GM21447 (cell line): ENCODE data around the gene IBSP.
A peak's percentile ranks its signal among the peaks of the same experiment; 100 is the strongest.

Experiments
- ATAC-seq: cut with Tn5 transposase; IDR thresholded peaks from one replicate; pipeline ENCODE4 v1.9.1; 2021; ENCODE audit not compliant: unreplicated experiment

IBSP gene

GRCh38 chr4:87835743-87836142 lies 36.4 kb downstream of the IBSP start:
- ATAC-seq = no peak

GRCh38 chr4:87838205-87838604 lies 38.9 kb downstream of the IBSP start:
- no peak for ATAC-seq

GRCh38 chr4:87838890-87839591 lies 39.7 kb downstream of the IBSP start:
- peak; percentile 66 for ATAC-seq

GRCh38 chr4:87839592-87839946 lies 40.2 kb downstream of the IBSP start:
- no peak for ATAC-seq

GRCh38 chr4:87840149-87840548 lies 40.8 kb downstream of the IBSP start:
- no peak for ATAC-seq

GRCh38 chr4:87843936-87844335 lies 44.6 kb downstream of the IBSP start:
- ATAC-seq = no peak

- no peak for ATAC-seq
Observed at GRCh38 chr4:87844452-87844851, 45.1 kb downstream of the IBSP start.

- ATAC-seq = no peak
Observed at GRCh38 chr4:87846226-87846625, 46.9 kb downstream of the IBSP start.

GRCh38 chr4:87848622-87849351 lies 49.4 kb downstream of the IBSP start:
- ATAC-seq = peak; percentile 93

- no peak for ATAC-seq
Observed at GRCh38 chr4:87849612-87850011, 50.3 kb downstream of the IBSP start.

GRCh38 chr4:87851332-87851731 lies 52.0 kb downstream of the IBSP start:
- no peak for ATAC-seq

GRCh38 chr4:87851953-87852352 lies 52.6 kb downstream of the IBSP start:
- no peak for ATAC-seq

GRCh38 chr4:87853108-87853507 lies 53.8 kb downstream of the IBSP start:
- no peak for ATAC-seq

- no peak for ATAC-seq
Observed at GRCh38 chr4:87853891-87854290, 54.5 kb downstream of the IBSP start.

GRCh38 chr4:87855559-87855958 lies 56.2 kb downstream of the IBSP start:
- ATAC-seq = no peak

- ATAC-seq = no peak
Observed at GRCh38 chr4:87856816-87857215, 57.5 kb downstream of the IBSP start.

GRCh38 chr4:87857789-87858188 lies 58.4 kb downstream of the IBSP start:
- no peak for ATAC-seq
